Adipose tissue (tissue), 3 donors: ENCODE results near the gene RFT1. TPM values are rescaled to one million over a fixed set of nuclear protein-coding genes. Genes with fewer than 3 reads are reported as not detected.

ENCODE experiments used
- H3K27ac ChIP-seq: one replicate; pipeline ENCODE4 v1.5.1; 2013; ENCODE audit warnings: low read depth, low read length
- WGBS, 3 donors: extraction: QIAGEN DNeasy Blood & Tissue Kit; methylation state at CpG; one replicate each; pipeline ENCODE4 v1.1.7; 2013; 5-methylcytosine and 5-hydroxymethylcytosine counted together
- polyA plus RNA-seq, 3 donors: library from polyadenylated mRNA; stranded (reverse); fragments of 200-250 nt; gene quantifications; one replicate each; pipeline ENCODE4 v1.2.3, GENCODE V29; 2013
- donor health status: healthy with polysubstance abuse.
- donor health status: Bipolar disorder and iron deficiency.
- donor health status: healthy.

Gene RFT1
- polyA plus RNA-seq, result 10 to 100 TPM in 2 of 3 donors, 1 to 10 TPM in 1; 6.7 to 14.3 (median 10.0) TPM

GRCh38 chr3:53130179-53131061, at the start of gene RFT1:
RFT1 (minus strand) TSS chr3:53130435; CDS start chr3:53130400, 35 bp downstream.
- WGBS, 3 donors, result 2 to 3% (median 2%) methylated on average over 41 of the region's 41 CpGs
- H3K27ac ChIP-seq, result peak within 1 kb of the TSS; percentile 88

- no peak overlapping the region for H3K27ac ChIP-seq
- WGBS, 3 donors, result 92 to 94% (median 92%) methylated on average over 19 to 20 of the region's 20 CpGs
Measured at GRCh38 chr3:53179580-53179979, 49.3 kb upstream of the RFT1 start.

GRCh38 chr3:53178246-53178645, 48.0 kb upstream of the RFT1 start:
- 96 to 98% (median 98%) methylated on average over 15 of the region's 15 CpGs for WGBS, 3 donors
- H3K27ac ChIP-seq, result no peak overlapping the region

GRCh38 chr3:53175613-53176540, 45.6 kb upstream of the RFT1 start:
- 75 to 83% (median 75%) methylated on average over 9 of the region's 9 CpGs for WGBS, 3 donors

GRCh38 chr3:53174346-53175250, 44.4 kb upstream of the RFT1 start:
- WGBS, 3 donors, result 71 to 83% (median 73%) methylated on average over 9 of the region's 9 CpGs

More at GRCh38 chr3:53175613-53176540, 45.6 kb upstream of the RFT1 start:
- no peak overlapping the region for H3K27ac ChIP-seq

GRCh38 chr3:53173107-53173506, 42.9 kb upstream of the RFT1 start:
- H3K27ac ChIP-seq, result no peak overlapping the region
- WGBS, 3 donors, result 36 to 84% (median 79%) methylated on average over 5 of the region's 5 CpGs

More at GRCh38 chr3:53174346-53175250, 44.4 kb upstream of the RFT1 start:
- H3K27ac ChIP-seq, result no peak overlapping the region

GRCh38 chr3:53171827-53172505, 41.7 kb upstream of the RFT1 start:
- H3K27ac ChIP-seq, result no peak overlapping the region
- 56 to 63% (median 58%) methylated on average over 7 of the region's 7 CpGs for WGBS, 3 donors

- no peak overlapping the region for H3K27ac ChIP-seq
Measured at GRCh38 chr3:53171064-53171418, 40.8 kb upstream of the RFT1 start.

GRCh38 chr3:53170325-53171063, 40.3 kb upstream of the RFT1 start:
- WGBS, 3 donors, result 50 to 79% (median 51%) methylated on average over 17 of the region's 17 CpGs
- no peak overlapping the region for H3K27ac ChIP-seq

More at GRCh38 chr3:53171064-53171418, 40.8 kb upstream of the RFT1 start:
- 45 to 64% (median 47%) methylated on average over 7 of the region's 7 CpGs for WGBS, 3 donors

GRCh38 chr3:53169832-53170324, 39.6 kb upstream of the RFT1 start:
- H3K27ac ChIP-seq, result no peak overlapping the region
- WGBS, 3 donors, result 69 to 97% (median 82%) methylated on average over 9 of the region's 9 CpGs

- no peak overlapping the region for H3K27ac ChIP-seq
- WGBS, 3 donors, result 48 to 63% (median 53%) methylated on average over 15 of the region's 15 CpGs
Measured at GRCh38 chr3:53169045-53169831, 39.0 kb upstream of the RFT1 start.

GRCh38 chr3:53168175-53168923, 38.1 kb upstream of the RFT1 start:
- 63 to 81% (median 68%) methylated on average over 15 of the region's 15 CpGs for WGBS, 3 donors
- H3K27ac ChIP-seq, result no peak overlapping the region

- H3K27ac ChIP-seq, result no peak overlapping the region
- 48 to 74% (median 68%) methylated on average over 7 of the region's 7 CpGs for WGBS, 3 donors
Measured at GRCh38 chr3:53167418-53168174, 37.4 kb upstream of the RFT1 start.

GRCh38 chr3:53166781-53167291, 36.6 kb upstream of the RFT1 start:
- WGBS, 3 donors, result 15 to 38% (median 16%) methylated on average over 9 of the region's 9 CpGs
- H3K27ac ChIP-seq, result no peak overlapping the region
